Ishikawa (cell line): ENCODE measurements around the gene GIN1.

Source experiments
- CEBPB ChIP-seq: IDR thresholded peaks from 2 replicates; pipeline ENCODE4 v1.6.1; 2012
- CREB1 ChIP-seq: IDR thresholded peaks from 2 replicates; pipeline ENCODE4 v1.6.1; 2012; ENCODE audit warnings: low read depth
- EGR1 ChIP-seq: IDR thresholded peaks from 2 replicates; pipeline ENCODE4 v1.6.1; 2012
- EP300 ChIP-seq: IDR thresholded peaks from 2 replicates; pipeline ENCODE4 v1.6.1; 2012; ENCODE audit warnings: borderline replicate concordance
- FOXM1 ChIP-seq: IDR thresholded peaks from 2 replicates; pipeline ENCODE4 v1.6.1; 2012; ENCODE audit warnings: low read depth, borderline replicate concordance
- NFIC ChIP-seq: IDR thresholded peaks from 2 replicates; pipeline ENCODE4 v1.6.1; 2012
- RAD21 ChIP-seq: IDR thresholded peaks from 2 replicates; pipeline ENCODE4 v1.6.1; 2012; ENCODE audit warnings: low read depth
- TAF1 ChIP-seq: IDR thresholded peaks from 2 replicates; pipeline ENCODE4 v1.6.1; 2012; ENCODE audit warnings: low read depth, mild to moderate bottlenecking
- TCF12 ChIP-seq: IDR thresholded peaks from 2 replicates; pipeline ENCODE4 v1.6.1; 2012; ENCODE audit warnings: low read depth
- TEAD4 ChIP-seq: IDR thresholded peaks from 2 replicates; pipeline ENCODE4 v1.6.1; 2012
- YY1 ChIP-seq: IDR thresholded peaks from 2 replicates; pipeline ENCODE4 v1.6.1; 2012; ENCODE audit warnings: low read depth
- ZBTB7A ChIP-seq: IDR thresholded peaks from 2 replicates; pipeline ENCODE4 v1.6.1; 2012; ENCODE audit warnings: low read depth
- TF ChIP-seq, protein P1 (sequence below): IDR thresholded peaks from 2 replicates; pipeline ENCODE4 v1.6.1; 2012; ENCODE audit warnings: low read depth, mild to moderate bottlenecking
- TF ChIP-seq, protein P2 (sequence below): IDR thresholded peaks from 2 replicates; pipeline ENCODE4 v1.6.1; 2012
- TF ChIP-seq, protein P3 (sequence below): IDR thresholded peaks from 2 replicates; pipeline ENCODE4 v1.6.1; 2012

Gene GIN1

DNA sequence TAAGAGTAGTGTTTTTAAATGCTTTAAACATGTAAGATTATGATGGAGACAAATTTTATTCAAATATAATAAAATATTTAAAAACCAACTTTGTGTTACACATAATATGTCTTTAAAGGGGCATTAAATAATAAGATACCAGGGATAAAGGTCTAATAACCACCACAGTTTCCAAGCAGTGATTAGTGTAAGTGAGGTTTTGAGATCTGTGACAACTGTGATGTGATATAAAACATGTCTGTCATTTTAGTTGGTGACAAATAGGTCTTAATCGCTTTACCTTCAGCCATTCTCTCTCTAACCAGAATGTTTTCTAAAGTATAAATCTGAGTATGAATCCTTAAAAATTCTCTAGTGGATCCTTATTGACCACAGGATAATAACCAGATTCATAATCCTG is 28.3 kb upstream of the GIN1 start:
- TF ChIP-seq NFIC (no peak), RAD21 (no peak)

DNA sequence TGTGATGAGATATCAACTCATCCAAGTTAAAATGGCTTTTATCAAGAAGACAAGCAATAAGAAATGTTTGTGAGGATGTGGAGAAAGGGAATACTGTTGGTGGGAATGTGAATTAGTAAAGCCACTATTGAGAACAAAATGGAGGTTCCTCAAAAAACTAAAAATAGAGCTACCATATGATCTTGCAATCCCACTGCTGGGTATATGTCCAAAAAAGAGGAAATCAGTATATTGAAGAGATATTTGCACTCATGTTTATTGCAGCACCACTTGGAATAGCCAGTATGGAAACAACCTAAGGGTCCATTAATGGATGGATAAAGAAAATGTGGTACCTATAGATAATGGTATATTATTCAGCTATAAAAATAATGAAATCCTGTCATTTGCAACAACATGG is 25.3 kb upstream of the GIN1 start:
- TF ChIP-seq TEAD4 (no peak), CREB1 (no peak), RAD21 (no peak), TAF1 (no peak), NFIC (no peak), EGR1 (no peak), CEBPB (no peak), TCF12 (no peak), ZBTB7A (no peak), FOXM1 (no peak), EP300 (no peak), YY1 (no peak)
- TF ChIP-seq, protein P1, sequence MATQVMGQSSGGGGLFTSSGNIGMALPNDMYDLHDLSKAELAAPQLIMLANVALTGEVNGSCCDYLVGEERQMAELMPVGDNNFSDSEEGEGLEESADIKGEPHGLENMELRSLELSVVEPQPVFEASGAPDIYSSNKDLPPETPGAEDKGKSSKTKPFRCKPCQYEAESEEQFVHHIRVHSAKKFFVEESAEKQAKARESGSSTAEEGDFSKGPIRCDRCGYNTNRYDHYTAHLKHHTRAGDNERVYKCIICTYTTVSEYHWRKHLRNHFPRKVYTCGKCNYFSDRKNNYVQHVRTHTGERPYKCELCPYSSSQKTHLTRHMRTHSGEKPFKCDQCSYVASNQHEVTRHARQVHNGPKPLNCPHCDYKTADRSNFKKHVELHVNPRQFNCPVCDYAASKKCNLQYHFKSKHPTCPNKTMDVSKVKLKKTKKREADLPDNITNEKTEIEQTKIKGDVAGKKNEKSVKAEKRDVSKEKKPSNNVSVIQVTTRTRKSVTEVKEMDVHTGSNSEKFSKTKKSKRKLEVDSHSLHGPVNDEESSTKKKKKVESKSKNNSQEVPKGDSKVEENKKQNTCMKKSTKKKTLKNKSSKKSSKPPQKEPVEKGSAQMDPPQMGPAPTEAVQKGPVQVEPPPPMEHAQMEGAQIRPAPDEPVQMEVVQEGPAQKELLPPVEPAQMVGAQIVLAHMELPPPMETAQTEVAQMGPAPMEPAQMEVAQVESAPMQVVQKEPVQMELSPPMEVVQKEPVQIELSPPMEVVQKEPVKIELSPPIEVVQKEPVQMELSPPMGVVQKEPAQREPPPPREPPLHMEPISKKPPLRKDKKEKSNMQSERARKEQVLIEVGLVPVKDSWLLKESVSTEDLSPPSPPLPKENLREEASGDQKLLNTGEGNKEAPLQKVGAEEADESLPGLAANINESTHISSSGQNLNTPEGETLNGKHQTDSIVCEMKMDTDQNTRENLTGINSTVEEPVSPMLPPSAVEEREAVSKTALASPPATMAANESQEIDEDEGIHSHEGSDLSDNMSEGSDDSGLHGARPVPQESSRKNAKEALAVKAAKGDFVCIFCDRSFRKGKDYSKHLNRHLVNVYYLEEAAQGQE = no peak
- TF ChIP-seq, protein P2, sequence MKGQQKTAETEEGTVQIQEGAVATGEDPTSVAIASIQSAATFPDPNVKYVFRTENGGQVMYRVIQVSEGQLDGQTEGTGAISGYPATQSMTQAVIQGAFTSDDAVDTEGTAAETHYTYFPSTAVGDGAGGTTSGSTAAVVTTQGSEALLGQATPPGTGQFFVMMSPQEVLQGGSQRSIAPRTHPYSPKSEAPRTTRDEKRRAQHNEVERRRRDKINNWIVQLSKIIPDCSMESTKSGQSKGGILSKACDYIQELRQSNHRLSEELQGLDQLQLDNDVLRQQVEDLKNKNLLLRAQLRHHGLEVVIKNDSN = no peak
- TF ChIP-seq, protein P3, sequence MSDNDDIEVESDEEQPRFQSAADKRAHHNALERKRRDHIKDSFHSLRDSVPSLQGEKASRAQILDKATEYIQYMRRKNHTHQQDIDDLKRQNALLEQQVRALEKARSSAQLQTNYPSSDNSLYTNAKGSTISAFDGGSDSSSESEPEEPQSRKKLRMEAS = no peak

DNA sequence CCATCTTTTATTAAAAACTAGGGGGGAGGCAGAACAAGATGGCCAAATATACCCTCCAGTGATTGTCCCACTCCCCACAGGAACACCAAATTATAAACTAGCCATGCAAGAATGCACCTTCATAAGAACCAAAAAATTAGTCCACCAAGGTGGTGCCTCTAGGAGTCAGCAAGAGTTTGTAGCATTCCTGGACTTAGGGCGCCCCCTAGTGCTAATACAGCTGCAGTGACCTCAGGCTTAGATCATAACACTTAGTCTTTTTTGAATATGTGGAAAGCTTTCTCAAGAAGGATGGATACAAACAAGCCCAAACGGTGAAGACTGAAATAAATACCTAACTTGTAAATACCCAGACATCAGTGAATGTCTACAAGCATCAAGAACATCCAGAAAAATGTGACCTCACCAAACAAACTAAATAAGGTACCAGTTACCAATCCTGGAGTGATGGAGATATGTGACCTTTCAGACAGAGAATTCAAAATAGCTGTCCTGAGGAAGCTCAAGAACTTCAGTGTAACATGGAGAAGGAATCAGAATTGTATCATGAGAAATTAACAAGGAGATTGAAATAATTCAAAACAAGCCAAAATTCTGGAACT is 19.4 kb upstream of the GIN1 start:
- TF ChIP-seq CEBPB (no peak), RAD21 (peak; percentile 90), EP300 (no peak), TEAD4 (peak; percentile 50; the same call in 1 of the 2 replicates)

DNA sequence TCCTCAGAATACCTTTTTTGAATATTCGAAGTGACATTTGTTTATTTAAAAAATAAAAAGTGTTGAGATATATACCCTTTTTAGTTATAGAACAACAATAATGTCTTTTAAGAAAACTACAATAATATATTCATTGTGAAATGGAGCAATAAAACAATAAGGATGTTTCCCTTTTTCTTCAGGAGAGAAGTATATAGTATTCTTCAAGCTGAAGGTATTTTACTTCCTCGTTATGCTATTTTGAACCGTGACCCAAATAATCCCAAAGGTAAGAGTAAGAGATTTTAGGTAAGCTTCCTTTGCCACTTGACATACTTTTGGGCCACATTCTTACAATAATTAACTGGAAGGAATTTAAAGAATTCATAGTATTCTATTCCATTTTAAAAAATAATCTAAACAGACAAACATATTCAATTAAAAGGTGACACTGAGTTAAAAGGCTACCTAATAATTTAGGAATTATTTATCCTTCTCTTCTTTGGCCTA is 18.3 kb upstream of the GIN1 start:
- TF ChIP-seq, protein P1 = no peak
- no peak for TF ChIP-seq CEBPB
- TF ChIP-seq RAD21 = no peak
- TF ChIP-seq EGR1 = no peak
- TF ChIP-seq ZBTB7A = no peak
- no peak for TF ChIP-seq TAF1
- TF ChIP-seq, protein P2 = no peak
- TF ChIP-seq YY1 = no peak
- no peak for TF ChIP-seq FOXM1

DNA sequence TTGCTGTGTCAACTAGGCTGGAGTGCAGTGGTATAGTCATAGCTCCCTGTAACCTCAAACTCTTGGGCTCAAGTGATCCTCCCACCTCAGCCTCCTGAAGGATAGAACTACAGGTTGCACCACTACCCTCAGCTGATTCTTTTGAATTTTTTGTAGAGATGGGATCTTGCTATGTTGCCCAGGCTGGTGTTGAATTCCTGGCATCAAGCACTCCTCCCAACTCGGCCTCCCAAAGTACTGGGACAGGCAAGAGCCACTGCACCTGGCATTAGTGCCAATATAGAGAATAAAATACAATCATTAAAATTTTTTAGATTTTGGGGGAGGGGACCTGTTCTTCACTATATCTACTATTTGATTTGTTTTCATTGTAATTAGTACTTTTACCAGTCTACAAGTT is 15.5 kb upstream of the GIN1 start:
- no peak for TF ChIP-seq TAF1
- TF ChIP-seq NFIC = no peak
- TF ChIP-seq FOXM1 = no peak
- no peak for TF ChIP-seq CEBPB
- TF ChIP-seq, protein P2 = no peak
- no peak for TF ChIP-seq EGR1
- TF ChIP-seq RAD21 = no peak
- no peak for TF ChIP-seq TCF12
- no peak for TF ChIP-seq EP300
- no peak for TF ChIP-seq CREB1
- TF ChIP-seq, protein P3 = no peak
- TF ChIP-seq TEAD4 = no peak
- no peak for TF ChIP-seq YY1
- TF ChIP-seq, protein P1 = no peak
